Measurements from ENCODE around the gene RAVER1.

DNA sequence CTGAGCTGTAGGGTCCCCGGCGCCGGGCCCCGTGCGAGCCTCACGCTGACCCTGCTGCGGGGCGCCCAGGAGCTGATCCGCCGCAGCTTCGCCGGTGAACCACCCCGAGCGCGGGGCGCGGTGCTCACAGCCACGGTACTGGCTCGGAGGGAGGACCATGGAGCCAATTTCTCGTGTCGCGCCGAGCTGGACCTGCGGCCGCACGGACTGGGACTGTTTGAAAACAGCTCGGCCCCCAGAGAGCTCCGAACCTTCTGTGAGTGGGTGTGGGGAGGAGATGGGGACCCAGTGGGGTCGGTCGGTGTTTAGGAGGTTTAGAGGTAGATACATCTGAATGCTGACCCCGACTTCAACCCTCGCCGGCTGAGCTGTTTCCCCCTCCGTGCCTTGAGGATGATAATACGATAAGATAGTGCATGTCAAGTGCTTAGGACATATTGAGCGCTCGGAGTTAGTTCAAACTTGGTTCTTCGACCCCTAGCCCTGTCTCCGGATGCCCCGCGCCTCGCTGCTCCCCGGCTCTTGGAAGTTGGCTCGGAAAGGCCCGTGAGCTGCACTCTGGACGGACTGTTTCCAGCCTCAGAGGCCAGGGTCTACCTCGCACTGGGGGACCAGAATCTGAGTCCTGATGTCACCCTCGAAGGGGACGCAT is 41.6 kb downstream of the RAVER1 start:
- TF ChIP-seq, protein P1, sequence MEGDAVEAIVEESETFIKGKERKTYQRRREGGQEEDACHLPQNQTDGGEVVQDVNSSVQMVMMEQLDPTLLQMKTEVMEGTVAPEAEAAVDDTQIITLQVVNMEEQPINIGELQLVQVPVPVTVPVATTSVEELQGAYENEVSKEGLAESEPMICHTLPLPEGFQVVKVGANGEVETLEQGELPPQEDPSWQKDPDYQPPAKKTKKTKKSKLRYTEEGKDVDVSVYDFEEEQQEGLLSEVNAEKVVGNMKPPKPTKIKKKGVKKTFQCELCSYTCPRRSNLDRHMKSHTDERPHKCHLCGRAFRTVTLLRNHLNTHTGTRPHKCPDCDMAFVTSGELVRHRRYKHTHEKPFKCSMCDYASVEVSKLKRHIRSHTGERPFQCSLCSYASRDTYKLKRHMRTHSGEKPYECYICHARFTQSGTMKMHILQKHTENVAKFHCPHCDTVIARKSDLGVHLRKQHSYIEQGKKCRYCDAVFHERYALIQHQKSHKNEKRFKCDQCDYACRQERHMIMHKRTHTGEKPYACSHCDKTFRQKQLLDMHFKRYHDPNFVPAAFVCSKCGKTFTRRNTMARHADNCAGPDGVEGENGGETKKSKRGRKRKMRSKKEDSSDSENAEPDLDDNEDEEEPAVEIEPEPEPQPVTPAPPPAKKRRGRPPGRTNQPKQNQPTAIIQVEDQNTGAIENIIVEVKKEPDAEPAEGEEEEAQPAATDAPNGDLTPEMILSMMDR (IDR thresholded peaks at IDR 0.05), result no peak
- TF ChIP-seq POLR2A (IDR thresholded peaks at IDR 0.05), result no peak

All from vagina (tissue), 2 donors.